HG02610 (cell line): ENCODE results near the gene OR10T2.
"Not testable (repeated sequence)": the region's sequence is repeated elsewhere in the genome, so short reads cannot be mapped to it uniquely, and the experiment has no call there.

Experiments used
- ATAC-seq: cut with Tn5 transposase; IDR thresholded peaks from one replicate; pipeline ENCODE4 v1.9.1; 2021; ENCODE audit warnings: mild to moderate bottlenecking, moderate library complexity; ENCODE audit not compliant: unreplicated experiment

OR10T2 gene

GRCh38 chr1:158398818-158399514 lies at the start of gene OR10T2:
Gene OR10T2, minus strand, starts transcription at chr1:158399466. Its CDS starts 0 bp downstream, at chr1:158399466.
- no peak for ATAC-seq

- no peak for ATAC-seq
These were observed 46.1 kb upstream of the OR10T2 start for GRCh38 chr1:158445376-158445775.

GRCh38 chr1:158434741-158435140 lies 35.5 kb upstream of the OR10T2 start:
- no peak for ATAC-seq

- not testable (repeated sequence) for ATAC-seq
These were observed 30.9 kb upstream of the OR10T2 start for GRCh38 chr1:158430163-158430562.

GRCh38 chr1:158426137-158426536 lies 26.9 kb upstream of the OR10T2 start, which contains the start of gene OR10K2:
Gene OR10K2, minus strand, starts transcription at chr1:158426237. Its CDS starts 5,371 bp downstream, at chr1:158420866.
- ATAC-seq: no peak

- ATAC-seq: no peak
These were observed 25.8 kb upstream of the OR10T2 start for GRCh38 chr1:158425027-158425426.

- no peak for ATAC-seq
These were observed 22.9 kb upstream of the OR10T2 start for GRCh38 chr1:158422212-158422611.

GRCh38 chr1:158417586-158417985 lies 18.3 kb upstream of the OR10T2 start:
- no peak for ATAC-seq

GRCh38 chr1:158414651-158415345 lies 15.5 kb upstream of the OR10T2 start:
- ATAC-seq: no peak

GRCh38 chr1:158407092-158407491 lies 7.8 kb upstream of the OR10T2 start:
- ATAC-seq: no peak

GRCh38 chr1:158400871-158401270 lies 1.6 kb upstream of the OR10T2 start:
- no peak for ATAC-seq

- no peak for ATAC-seq
These were observed 2.6 kb downstream of the OR10T2 start for GRCh38 chr1:158396646-158397045.

GRCh38 chr1:158393476-158393875 lies 5.8 kb downstream of the OR10T2 start:
- ATAC-seq: no peak

- ATAC-seq: no peak
These were observed 8.2 kb downstream of the OR10T2 start for GRCh38 chr1:158391099-158391498.

- ATAC-seq: no peak
These were observed 8.9 kb downstream of the OR10T2 start for GRCh38 chr1:158390331-158390730.

- no peak for ATAC-seq
These were observed 24.4 kb downstream of the OR10T2 start for GRCh38 chr1:158374860-158375259.

GRCh38 chr1:158374101-158374500 lies 25.2 kb downstream of the OR10T2 start:
- ATAC-seq: not testable (repeated sequence)

GRCh38 chr1:158371188-158371953 lies 27.9 kb downstream of the OR10T2 start:
- ATAC-seq: peak; percentile 99

- no peak for ATAC-seq
These were observed 32.5 kb downstream of the OR10T2 start for GRCh38 chr1:158366783-158367182.

- peak; percentile 57 for ATAC-seq
These were observed 36.3 kb downstream of the OR10T2 start for GRCh38 chr1:158362941-158363340.

GRCh38 chr1:158362482-158362881 lies 36.8 kb downstream of the OR10T2 start:
- no peak for ATAC-seq

GRCh38 chr1:158357441-158357840 lies 41.8 kb downstream of the OR10T2 start:
- no peak for ATAC-seq
